Fibroblast of lung (primary cell): ENCODE data around the gene S1PR1.

Experiments used
- CTCF ChIP-seq, 2 donors: IDR thresholded peaks in 1 of 2; conservative IDR thresholded peaks in 1 of 2; 1 replicate in 1 of 2; 2 replicates in 1 of 2; pipeline ENCODE4 v1.5.1; 2011 to 2012; ENCODE audit warnings: low read length in 2 of 2, control low read depth in 1 of 2, inconsistent platforms in 1 of 2, low read depth in 1 of 2, mild to moderate bottlenecking in 1 of 2
- EZH2 ChIP-seq: IDR thresholded peaks from 2 replicates; pipeline ENCODE4 v1.5.1; 2012; ENCODE audit warnings: low read length, control low read depth, mild to moderate bottlenecking; ENCODE audit errors: missing control alignments

GRCh38 chr1:101244842-101245241 lies 8.0 kb downstream of the S1PR1 start:
- no peak for TF ChIP-seq CTCF (conservative IDR thresholded peaks at IDR 0.05 in 1 of 2, IDR thresholded peaks at IDR 0.05 in 1 of 2; ENCODE audit: low read depth in 1 of 2, low read length in 2 of 2)
- no peak for TF ChIP-seq EZH2
